Peyer's patch (tissue), 4 donors: ENCODE data around the gene VPS4A.

Experiments
- CTCF ChIP-seq, 6 experiments: fragments of 450-650 bp in 4 of 6; fragments of 200-600 bp in 2 of 6; sonication (generic) in 1 of 6; IDR thresholded peaks; one replicate each; pipeline ENCODE4 v1.5.1; 2017 to 2019; ENCODE audit warnings: antibody characterized with exemption in 6 of 6, mild to moderate bottlenecking in 3 of 6, moderate library complexity in 1 of 6
- POLR2A ChIP-seq, 2 donors: fragments of 450-650 bp; IDR thresholded peaks; one replicate each; pipeline ENCODE4 v1.5.1; 2017; ENCODE audit warnings: antibody characterized with exemption in 2 of 2, mild to moderate bottlenecking in 2 of 2, moderate library complexity in 2 of 2

- TF ChIP-seq CTCF (IDR thresholded peaks at IDR 0.05) (no peak), POLR2A (IDR thresholded peaks at IDR 0.05) (no peak)
Measured at GRCh38 chr16:69322343-69322742, 11.2 kb downstream of the VPS4A start.
